ENCODE measurements around the gene MPG.
"Not testable (repeated sequence)": the region's sequence is repeated elsewhere in the genome, so short reads cannot be mapped to it uniquely, and the experiment has no call there.

MPG gene, protein sequence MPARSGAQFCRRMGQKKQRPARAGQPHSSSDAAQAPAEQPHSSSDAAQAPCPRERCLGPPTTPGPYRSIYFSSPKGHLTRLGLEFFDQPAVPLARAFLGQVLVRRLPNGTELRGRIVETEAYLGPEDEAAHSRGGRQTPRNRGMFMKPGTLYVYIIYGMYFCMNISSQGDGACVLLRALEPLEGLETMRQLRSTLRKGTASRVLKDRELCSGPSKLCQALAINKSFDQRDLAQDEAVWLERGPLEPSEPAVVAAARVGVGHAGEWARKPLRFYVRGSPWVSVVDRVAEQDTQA

DNA sequence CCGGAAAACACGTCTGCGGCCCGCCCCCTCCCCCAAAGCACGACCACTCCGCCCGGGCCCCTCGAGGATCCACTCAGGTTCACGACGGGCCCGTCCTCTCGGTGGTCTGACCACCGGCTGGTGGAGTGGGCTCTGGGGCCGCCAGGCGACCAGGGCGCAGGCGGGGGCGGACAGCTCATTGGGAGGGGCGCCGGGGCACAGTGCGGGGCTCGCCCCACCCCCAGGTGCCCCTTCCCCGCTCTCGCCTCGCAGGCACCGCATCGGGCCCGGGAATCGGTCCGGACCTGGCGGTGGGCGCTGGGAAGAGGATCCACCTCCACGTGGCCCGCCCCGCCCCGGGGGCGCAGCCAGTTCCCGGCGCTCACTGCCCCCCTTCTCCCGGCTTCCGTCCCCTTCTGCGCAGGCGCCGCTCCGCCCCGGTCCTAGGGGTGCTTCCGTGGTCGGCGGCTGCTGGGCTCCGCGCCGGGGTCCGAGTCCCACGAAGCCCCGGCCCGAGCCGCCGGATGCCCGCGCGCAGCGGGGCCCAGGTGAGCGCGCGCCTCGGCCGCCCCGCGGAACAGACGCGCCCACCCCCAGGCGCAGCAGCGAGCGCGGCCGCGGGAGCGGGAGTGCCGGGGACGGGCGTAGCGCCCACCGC lies at the start of gene MPG:
TSS of gene MPG (plus strand) at position 419 of the 637 bp plus-strand sequence. CDS start at position 504, 85 bp downstream.
- DNase-seq (ENCODE audit: low read depth), result no peak

DNA sequence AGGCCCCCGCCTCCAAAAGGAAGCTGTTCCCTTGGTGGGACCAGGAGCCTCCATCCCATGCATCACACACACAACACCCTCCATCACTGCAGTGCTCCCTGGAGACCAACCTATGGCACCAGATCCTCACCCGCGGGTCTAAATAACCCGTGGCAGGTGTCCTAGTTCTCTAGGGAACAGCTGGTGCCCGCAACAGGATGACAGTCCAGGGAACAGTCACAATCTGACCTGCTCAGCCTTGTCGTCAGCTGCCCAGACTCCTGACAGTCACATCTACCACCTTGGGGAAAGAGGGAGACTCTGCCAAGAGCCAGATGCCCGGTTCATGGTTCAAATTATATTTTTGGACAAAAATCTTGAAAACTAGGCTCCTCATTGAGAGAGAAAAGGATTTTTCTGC lies 47.4 kb upstream of the MPG start:
- DNase-seq (ENCODE audit: low read depth), result not testable (repeated sequence)

DNA sequence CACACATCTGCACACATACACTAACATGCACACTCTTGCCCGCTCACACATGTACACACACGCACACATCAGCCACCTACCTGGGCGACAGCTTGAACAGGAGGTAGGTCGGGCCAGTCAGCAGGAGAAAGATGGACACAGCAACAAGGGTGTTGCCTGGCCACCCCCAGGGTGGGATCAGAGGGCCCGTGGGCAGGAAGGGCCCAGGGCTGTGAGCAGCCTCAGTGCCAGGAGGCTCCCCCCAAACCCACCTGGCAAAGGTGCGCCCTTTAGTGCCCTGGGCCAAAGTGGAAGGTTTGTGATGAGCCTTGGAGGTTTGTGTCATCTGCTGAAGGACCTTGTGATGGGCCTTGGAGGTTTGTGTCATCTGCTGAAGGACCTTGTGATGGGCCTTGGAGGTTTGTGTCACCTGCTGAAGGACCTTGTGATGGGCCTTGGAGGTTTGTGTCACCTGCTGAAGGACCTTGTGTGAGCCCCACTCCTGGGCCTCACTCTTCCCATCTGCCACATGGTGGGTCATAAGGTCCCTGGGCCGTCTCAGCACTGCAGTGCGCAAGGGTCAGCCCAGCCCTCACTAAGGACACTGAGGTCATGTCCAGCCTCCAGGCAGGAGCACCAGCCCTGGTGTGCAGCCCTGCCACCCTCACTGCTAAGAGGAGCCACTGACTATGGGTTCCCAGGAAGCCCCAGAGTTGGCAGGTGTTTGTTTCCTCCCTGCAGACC lies 44.7 kb upstream of the MPG start:
- not testable (repeated sequence) for DNase-seq (ENCODE audit: low read depth)

DNA sequence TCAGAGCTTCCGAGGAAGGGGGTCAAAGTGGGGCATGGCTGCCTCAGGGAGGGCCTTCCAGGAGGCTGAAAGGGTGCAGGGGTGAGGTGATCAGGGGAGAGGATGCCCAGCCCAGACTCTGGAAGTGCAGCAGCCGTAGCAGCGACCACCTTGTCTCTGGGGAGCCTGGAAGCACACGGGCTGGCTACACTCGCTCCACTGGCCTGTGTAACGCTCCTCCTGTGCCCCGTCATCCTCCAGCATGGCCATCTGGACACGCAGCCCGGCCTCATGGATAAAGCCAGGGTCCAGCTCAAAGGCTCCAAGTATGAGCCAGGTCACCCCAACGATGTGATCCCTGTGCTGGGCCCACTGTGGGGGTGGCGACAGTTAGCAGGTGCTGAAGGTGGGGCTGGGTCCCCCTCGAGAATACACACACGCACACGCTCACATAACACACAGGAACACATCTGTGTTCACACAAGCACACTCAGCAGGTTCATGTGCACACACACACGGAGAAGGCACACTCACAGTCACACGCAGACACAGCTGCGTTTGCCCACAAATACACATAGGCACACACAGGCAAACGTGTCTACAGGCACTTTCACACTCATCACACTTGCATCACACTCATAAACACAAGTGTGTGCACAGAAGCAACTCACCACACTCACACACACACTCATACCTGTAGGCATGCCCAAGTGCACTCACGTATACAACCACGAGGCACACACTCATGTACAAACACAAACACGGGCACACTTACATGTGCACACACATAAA lies 44.0 kb upstream of the MPG start:
- DNase-seq (ENCODE audit: low read depth), result no peak

DNA sequence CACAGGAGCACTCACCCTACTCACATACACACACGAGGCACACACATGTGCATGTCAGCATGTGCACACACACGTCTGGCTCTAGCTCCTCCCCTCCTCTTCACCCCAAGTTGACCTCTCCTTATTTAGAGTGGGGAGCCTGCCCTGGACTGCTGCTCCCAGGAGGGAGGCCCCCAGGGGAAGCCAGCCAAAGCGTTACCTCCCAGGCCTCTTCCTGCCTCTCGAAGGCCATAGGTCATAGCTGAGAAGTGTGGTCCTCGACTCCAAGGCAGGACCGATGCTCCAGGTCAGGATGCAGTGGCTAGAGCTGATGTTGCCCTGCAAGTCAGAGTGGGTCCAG lies 43.4 kb upstream of the MPG start:
- DNase-seq (ENCODE audit: low read depth), result no peak

DNA sequence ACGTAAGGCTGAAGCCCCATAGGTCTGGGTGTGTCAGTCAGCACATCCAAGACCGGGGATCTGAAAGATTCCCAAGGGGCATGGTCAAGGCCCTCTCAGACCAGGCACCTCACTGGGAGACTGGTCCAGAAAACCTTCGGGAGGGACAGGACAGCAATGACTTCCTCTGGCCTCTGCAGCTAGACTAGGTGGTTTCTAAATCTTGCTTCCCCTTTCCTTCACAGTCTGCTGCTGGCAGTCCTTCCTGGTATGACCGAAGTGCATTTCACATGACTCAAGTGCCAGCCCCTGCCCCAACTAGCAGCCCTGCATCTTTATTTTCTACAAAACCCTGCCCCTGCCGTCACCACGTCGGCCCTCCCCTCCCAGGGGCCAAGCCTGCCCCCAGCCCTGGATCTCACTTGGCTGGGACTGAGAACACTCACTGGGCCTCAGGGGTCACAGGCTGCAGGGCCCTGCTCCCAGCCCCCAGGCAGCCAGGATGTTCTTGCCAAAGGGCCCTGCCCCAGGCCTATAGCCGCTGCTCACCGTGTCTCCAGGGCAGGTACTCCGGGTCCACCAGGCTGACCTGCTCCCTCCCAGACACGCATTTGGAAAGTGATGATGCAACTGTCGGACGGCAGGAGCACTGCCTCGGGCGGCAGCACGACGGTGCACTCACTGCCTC lies 42.9 kb upstream of the MPG start:
- no peak for DNase-seq (ENCODE audit: low read depth)

DNA sequence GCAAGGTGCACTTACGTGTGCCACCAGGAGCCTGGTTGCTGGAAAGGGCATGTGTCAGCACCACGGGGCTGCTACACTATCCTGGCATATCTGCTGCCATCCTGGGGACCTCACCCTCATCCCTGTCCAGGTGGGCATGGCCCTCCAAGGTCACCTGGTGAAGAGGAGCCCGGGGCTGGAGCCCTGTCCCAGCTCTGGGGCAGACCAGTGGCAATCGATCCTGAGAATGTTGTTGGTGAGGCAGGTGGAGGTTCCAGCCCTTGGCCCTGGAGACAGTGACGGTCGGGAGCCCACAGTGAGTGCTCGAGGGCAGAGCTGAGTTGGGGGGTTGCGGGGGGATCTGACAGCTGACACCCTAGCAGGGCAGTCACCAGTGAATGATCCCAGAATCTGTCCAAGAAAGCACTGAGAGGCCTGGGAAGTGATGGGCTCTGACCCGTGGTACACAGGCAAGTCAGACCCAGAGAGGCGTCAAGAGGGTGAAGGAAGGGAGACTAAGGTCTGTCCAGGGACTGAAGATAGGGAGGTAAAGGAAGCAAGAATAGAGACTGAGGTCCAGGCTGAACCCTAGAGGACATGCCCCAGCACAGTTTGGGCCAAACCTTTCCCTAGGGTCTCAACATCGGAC lies 42.2 kb upstream of the MPG start:
- no peak for DNase-seq (ENCODE audit: low read depth)

DNA sequence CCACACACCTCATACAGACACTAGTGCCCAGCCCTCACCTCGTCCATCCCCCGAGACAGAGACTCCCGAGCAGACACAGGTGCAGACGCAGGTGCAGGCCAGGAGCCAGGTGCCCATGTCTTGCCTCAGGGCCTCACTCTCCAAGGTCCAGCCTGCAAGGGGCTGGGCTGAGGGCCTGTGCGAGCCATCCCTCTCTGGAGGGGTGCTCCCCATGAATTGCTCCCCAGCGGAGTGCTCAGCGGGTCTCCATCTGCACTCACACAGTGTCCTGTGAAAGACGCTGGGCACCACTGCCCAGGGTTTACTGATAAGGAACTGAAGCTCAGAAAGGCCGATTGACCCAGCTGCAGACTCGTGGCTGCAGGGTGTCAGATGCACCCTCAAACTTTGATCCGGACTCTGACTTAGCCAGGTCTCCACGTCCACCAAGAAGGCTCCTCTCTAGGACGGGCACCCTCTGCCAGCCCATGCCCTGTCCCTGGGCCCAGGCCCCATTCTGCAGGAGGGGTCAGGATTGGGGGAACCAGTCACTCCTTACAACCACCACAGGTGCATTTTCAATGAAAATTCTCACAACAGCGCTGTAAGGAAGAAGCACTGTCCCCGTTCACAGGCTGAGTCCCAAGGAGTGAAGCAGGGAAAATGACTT lies 41.6 kb upstream of the MPG start:
- no peak for DNase-seq (ENCODE audit: low read depth)

DNA sequence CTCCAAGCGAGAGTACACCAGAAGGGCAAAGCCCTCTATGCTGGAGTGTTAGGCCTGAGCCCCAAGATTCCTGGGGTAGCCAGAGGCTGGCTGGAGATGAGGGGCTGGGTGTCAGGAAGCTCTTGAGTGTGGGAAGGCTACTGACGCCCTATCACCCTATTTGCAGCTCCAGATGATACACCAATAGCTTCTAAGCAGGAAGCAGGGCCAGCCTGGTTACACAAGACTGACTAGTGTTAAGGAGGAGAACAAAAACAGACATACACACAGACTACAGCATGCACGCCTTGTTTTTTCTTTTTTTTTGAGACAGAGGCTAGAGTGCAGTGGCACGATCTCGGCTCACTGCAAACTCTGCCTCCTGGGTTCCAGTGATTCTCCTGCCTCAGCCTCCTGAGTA lies 40.5 kb upstream of the MPG start:
- DNase-seq (ENCODE audit: low read depth), result no peak

DNA sequence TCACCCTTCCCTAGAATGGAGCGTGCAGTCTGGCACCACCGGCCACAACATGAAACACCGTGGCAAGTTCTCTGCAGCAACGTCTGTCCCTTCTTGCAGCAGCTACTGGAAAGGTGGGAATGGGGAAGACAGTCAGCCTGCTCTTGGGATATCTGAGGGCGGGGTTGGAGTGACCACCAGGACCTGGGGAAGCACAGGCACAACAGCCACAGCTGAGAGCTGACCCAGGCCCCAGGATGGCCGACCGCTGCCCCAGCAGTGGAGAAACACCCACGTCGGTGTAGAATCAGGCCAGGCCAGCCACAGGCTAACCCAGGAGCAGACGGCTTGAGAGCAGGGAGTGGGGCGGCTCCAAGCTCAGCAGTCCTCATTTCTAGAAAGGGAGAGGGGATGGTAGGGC lies 39.8 kb upstream of the MPG start:
- DNase-seq (ENCODE audit: low read depth), result not testable (repeated sequence)

DNA sequence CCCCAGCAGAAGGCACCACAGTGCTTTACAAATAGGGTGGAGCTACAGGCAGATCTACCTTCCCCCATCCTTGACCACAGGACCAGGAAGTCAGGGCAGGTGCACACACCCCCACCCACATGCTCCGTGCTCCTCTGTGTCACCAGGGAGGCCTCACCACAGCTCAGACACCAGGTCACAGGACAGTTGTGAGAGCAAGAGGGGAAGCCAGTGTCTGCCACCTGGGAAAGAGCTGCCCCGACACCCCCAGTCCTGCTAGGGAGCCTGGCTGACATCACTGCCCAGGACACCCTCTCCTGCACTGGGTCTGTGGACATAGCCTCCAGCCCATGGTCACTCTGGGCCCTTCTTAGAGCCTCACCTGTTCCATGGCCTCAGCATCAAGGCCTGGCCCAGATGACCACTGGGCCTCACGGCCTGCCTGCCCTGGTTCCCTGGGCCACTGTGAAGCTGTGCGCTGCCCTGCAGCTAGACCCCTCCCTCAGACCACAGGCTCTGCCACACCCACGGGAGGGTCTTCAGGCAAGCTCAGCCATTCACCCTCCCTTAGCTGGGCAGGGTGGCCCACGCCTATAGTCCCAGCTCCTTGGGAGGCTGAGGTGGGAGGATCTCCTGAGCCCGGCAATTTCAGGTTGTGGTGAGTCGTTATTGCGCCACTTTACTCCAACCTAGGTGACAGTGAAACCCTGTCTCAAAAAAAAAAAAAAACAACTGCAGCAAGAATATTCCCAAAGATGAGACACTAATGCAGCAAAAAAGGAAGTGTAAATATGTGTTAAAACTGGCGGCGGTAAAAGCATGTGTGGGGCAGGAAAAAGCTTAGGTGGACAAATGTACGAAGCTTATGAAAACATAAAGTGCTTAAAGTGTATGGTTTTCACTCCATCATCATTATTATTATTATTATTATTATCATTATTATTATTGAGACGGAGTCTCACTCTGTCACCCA lies 38.8 kb upstream of the MPG start:
- DNase-seq (ENCODE audit: low read depth), result no peak

DNA sequence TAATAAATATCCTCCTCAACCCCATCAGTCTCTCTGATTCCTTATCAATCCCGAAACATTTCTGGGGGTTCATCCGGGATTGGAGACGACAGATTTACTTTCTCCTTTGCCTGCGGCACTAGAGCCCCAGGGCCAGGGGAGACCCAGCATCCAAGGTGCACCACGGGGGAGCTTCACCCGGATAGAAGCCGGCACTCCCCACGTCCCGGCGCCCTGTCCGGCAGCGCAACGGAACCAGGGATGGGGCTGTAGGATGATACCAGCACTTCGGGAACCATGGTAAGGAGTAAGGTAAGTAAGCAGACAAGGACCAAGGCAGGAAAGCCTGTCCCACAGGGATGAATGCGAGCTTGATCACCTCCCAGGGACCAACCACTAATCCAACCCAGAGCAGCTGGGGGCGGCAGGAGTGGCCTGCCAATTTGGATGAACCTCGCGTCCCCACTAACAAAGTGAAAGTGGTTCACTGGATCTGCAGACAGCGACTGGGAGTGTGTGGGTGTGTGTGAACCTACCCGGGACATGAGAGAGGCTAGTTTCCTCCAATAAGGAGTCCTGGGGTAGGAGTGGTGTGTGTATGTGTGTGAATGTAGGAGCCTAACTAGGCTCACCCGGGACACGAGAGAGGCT lies 36.5 kb upstream of the MPG start:
- DNase-seq (ENCODE audit: low read depth), result no peak

DNA sequence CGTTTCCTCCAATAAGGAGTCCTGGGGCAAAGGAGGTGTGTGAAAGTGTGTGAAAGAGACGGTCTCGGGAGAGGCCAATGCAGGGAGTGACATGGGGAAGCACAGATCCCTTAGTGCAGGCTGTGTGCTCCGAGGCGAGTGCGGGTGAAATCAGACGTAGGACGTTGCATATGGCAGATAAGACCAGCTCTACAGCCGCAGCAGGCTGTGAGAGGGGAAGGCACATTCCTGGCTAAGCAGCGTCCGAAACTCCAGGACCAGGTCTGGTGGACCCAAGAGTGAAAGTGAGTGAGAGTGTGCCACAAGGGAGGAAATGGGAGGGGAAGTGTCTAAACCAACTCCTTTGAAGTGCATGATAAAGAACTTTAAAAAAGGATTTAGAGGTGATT lies 36.0 kb upstream of the MPG start:
- no peak for DNase-seq (ENCODE audit: low read depth)

DNA sequence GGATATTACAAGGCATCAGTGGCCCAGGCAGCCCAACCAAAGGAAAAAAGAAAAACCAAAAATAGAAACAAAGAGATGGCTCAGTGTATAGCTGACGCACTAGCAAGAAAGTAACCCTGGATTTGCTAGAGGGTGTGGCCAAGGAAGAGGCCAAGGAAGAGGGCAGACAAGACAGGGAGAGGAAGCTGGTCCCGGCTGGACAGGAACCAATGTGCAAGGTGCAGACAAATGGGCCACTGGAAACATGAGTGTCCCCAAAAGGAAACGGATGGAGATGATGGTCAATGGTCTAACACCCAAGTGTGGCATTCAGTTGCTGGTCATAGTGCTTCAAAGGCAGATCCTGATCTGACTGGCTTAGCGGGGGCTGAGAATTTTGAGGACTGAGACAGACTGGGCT lies 35.3 kb upstream of the MPG start:
- no peak for DNase-seq (ENCODE audit: low read depth)

DNA sequence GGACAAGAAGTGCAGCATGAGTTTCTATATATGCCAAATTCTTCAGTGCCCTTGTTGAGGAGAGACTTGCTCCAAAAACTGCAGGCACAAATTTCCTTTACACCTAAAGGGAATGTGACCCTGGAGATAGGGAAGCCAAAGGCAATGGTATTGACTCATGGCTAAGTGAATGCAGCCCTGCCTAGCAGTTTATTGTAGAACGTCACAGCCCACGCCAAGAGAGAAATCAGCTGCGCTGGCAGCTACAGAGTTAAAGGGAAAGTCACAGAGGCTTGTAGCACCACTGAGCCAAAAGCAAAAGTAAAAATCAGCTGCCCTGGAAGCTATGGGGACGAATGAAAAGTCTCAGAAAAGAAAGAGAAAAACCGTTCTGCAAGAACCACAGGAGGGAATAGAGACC lies 34.7 kb upstream of the MPG start:
- no peak for DNase-seq (ENCODE audit: low read depth)

DNA sequence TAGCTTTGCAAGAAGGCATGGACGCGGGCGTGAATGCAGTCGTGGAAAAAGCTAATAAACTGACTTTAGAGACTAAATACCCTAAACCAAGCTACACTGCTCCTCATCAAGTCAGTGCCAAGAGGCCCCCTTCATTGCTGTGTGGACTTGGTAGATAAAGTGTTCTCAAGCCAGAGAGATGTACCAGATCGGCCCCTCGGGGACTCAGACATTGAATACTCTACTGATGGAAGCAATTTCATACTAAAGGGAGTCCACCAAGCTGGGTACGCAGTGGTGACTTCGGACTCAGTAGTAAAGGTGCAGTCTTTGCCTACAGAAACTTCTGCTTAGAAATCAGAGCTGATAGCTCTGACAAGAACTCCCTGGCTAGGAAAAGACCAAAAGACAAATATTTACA lies 33.4 kb upstream of the MPG start:
- DNase-seq (ENCODE audit: low read depth), result no peak

DNA sequence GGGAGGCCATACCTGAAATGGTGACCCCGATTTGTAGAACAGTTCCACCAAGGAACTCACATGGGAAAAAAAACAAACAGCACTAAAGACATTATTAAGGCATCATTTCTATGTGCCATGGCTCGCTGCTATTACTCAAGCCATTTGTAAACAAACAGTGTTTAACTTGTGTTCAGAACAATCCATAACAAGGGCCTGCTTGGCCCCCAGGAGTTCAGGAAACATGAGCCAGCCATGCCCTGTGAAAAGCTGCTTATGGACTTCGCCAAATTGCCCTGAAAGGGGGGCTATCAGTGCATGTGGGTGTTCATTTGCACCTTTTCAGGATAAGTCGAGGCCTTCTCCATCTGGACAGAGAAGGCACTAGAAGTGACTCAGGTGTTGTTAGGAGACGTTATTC lies 32.6 kb upstream of the MPG start:
- no peak for DNase-seq (ENCODE audit: low read depth)

DNA sequence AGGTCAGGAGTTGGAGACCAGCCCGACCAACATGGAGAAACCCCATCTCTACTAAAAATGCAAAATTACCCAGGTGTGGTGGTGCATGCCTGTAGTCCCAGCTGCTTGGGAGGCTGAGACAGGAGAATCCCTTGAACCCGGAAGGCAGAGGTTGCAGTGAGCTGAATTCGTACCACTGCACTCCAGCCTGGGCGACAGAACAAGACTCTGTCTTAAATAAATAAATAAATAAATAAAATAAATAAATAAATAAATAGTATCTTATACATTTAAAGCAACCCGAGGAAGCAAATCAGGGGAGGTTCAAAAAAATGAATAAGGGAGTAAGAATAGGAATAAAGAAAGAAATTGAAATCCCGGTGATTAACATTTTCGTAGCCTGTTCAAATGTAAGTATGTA lies 31.5 kb upstream of the MPG start:
- not testable (repeated sequence) for DNase-seq (ENCODE audit: low read depth)

DNA sequence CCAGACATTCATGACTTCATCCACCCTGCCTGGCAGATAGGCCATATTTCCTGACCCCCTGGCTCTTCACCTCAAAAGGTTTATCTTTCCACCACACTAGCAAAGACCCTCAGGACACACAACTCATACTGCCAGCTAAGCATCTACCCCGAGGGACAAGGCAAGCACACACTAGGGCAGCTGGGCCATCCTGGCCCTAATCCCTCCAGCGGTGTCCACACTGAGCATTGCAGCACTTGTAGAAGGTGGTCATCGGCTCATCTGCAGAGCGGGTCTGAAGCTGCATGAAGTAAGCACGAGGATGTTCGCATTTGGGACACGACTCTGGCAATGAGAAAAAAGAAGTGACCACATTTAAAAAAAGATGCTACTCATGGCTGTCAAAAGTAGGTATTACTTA lies 30.8 kb upstream of the MPG start:
- DNase-seq (ENCODE audit: low read depth), result no peak
